Stimulated activated CD4-positive, alpha-beta T cell treated with anti-CD3 and anti-CD28 coated beads, Interleukin-2, amount 100 ng/mL, for 4 hours (primary cell): ENCODE data around the gene RALGAPA1.
"Not testable (repeated sequence)": the region's sequence is repeated elsewhere in the genome, so short reads cannot be mapped to it uniquely, and the experiment has no call there.

Experiments used
- DNase-seq: peaks from one replicate; pipeline ENCODE4 v3.0.0-alpha.2; 2020; ENCODE audit warnings: low read depth

RALGAPA1 gene

GRCh38 chr14:35626947-35627346 lies 182.1 kb downstream of the RALGAPA1 start:
- not testable (repeated sequence) for DNase-seq

- DNase-seq: not testable (repeated sequence)
Measured at GRCh38 chr14:35621996-35622395, 187.1 kb downstream of the RALGAPA1 start.

- DNase-seq: not testable (repeated sequence)
Measured at GRCh38 chr14:35619998-35620397, 189.1 kb downstream of the RALGAPA1 start.

GRCh38 chr14:35619461-35619860 lies 189.6 kb downstream of the RALGAPA1 start:
- not testable (repeated sequence) for DNase-seq

GRCh38 chr14:35617500-35617899 lies 191.6 kb downstream of the RALGAPA1 start:
- DNase-seq: no peak

GRCh38 chr14:35607380-35607779 lies 201.7 kb downstream of the RALGAPA1 start:
- DNase-seq: no peak

GRCh38 chr14:35600253-35600652 lies 208.8 kb downstream of the RALGAPA1 start:
- DNase-seq: no peak

- no peak for DNase-seq
Measured at GRCh38 chr14:35594616-35595015, 214.5 kb downstream of the RALGAPA1 start.

GRCh38 chr14:35587373-35587772 lies 221.7 kb downstream of the RALGAPA1 start:
- not testable (repeated sequence) for DNase-seq

- no peak for DNase-seq
Measured at GRCh38 chr14:35578639-35579038, 230.5 kb downstream of the RALGAPA1 start.

GRCh38 chr14:35578135-35578534 lies 231.0 kb downstream of the RALGAPA1 start:
- DNase-seq: no peak

GRCh38 chr14:35576856-35577255 lies 232.2 kb downstream of the RALGAPA1 start:
- DNase-seq: no peak

- no peak for DNase-seq
Measured at GRCh38 chr14:35576260-35576659, 232.8 kb downstream of the RALGAPA1 start.

- no peak for DNase-seq
Measured at GRCh38 chr14:35573911-35574310, 235.2 kb downstream of the RALGAPA1 start.

GRCh38 chr14:35571598-35571997 lies 237.5 kb downstream of the RALGAPA1 start:
- no peak for DNase-seq

- no peak for DNase-seq
Measured at GRCh38 chr14:35565871-35566464, 243.1 kb downstream of the RALGAPA1 start.

- no peak for DNase-seq
Measured at GRCh38 chr14:35558680-35559079, 250.4 kb downstream of the RALGAPA1 start.

- no peak for DNase-seq
Measured at GRCh38 chr14:35557221-35557747, 251.8 kb downstream of the RALGAPA1 start.

- no peak for DNase-seq
Measured at GRCh38 chr14:35556548-35556947, 252.5 kb downstream of the RALGAPA1 start.

- no peak for DNase-seq
Measured at GRCh38 chr14:35553808-35554207, 255.3 kb downstream of the RALGAPA1 start.

GRCh38 chr14:35551081-35551480 lies 258.0 kb downstream of the RALGAPA1 start:
- no peak for DNase-seq

- no peak for DNase-seq
Measured at GRCh38 chr14:35549551-35549950, 259.5 kb downstream of the RALGAPA1 start.

- DNase-seq: no peak
Measured at GRCh38 chr14:35543006-35543405, 266.1 kb downstream of the RALGAPA1 start.

- no peak for DNase-seq
Measured at GRCh38 chr14:35539969-35540368, 269.1 kb downstream of the RALGAPA1 start.
